MV-4-11 (cell line): Measurements from ENCODE around the gene GOLGA8K.
"Not testable (repeated sequence)": the region's sequence is repeated elsewhere in the genome, so short reads cannot be mapped to it uniquely, and the experiment has no call there.

ENCODE experiments used
- DNase-seq: peaks from one replicate; lab custom pipeline; 2025; lab: John Stamatoyannopoulos, UW

The GOLGA8K gene

DNA sequence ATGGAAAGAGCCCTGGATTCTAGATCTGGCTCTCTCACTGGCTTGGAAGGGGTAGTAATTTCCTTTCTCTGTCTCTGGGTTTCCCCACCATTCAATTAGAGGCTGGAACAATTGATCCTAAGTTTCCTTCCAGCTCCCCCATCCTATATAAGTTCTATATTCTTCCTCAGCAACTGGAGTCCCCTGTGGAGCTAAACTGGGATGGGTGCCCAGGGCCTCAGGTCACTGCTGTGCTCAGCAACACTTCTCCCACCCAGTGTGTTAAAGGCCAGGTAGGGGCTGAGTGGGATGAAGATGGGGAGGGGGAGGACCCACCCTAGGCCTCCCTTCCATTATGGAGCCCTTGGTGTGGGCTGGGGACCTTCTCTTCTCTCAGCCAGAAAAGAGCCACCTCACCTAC, 46.2 kb downstream of the GOLGA8K start:
- DNase-seq = not testable (repeated sequence)

DNA sequence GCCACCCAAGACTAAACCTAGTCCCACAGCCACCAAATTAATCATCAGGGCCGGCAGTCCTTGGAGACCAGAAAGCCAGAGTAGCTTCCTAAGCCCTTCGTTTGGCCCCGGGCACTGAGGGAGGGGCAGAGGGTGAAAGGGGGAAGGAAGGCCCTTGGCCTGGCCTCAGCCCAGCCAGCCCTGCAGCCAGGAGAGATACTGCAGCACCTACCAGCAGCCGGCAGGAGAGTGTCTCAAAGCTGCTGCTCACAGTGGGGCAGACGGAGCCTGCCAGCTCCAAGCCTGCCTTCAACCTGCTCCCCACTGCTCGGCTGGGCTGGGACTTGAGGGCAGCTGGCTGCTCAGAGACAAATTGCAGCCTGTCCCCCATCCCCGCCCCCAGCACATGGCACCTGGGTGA, 50.3 kb downstream of the GOLGA8K start:
- not testable (repeated sequence) for DNase-seq

DNA sequence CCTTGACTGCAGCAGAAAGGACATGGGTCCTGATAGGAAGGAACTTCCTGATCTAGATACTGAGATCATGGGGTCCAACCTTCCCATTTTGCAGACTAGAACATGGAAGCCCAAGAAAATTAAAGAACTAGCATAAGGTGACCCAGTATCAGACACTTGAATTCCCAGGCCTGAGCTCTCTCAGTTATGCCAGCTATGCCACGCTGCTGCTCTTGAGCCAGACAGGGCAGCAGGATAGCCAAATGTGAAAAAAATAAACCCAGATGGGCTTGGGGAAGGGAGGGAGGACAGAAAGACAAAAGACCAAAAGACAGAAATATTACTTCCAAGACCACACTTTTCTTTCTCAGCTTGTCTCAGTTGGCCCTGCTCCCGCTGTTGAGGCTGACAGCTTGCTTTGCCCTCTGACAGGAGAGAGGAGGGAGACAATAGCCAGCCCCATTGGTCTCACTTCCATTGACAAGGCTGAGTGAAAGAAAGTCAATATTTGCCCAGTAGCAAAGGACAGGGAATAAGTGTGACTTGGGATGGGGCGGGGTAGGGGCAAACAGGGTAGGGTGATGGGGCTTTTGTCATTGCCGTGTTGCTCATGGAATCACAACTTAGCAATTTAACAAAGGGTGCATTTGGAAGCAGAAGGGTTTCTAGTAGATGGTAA, 52.4 kb downstream of the GOLGA8K start:
- not testable (repeated sequence) for DNase-seq

DNA sequence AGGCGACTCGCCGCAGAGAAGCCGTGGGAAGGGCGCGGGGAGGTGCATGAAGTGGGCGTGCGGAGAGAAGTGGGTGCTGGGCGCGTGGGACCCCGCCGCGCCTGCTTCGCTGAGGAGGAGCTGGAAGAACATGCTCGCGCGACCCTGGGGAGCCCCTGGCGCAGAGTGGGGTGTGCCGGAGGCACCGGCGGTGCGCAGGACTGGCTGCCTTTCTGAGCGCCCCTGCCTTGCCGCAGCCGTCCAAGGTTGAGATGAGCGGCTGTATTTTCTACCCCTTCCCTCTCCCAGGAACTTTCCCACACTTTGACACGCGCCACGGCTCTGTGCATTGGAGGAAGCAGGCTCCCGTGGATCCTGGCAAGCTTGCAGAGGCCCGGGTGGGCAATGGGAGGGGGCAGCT, 56.1 kb downstream of the GOLGA8K start:
- not testable (repeated sequence) for DNase-seq

DNA sequence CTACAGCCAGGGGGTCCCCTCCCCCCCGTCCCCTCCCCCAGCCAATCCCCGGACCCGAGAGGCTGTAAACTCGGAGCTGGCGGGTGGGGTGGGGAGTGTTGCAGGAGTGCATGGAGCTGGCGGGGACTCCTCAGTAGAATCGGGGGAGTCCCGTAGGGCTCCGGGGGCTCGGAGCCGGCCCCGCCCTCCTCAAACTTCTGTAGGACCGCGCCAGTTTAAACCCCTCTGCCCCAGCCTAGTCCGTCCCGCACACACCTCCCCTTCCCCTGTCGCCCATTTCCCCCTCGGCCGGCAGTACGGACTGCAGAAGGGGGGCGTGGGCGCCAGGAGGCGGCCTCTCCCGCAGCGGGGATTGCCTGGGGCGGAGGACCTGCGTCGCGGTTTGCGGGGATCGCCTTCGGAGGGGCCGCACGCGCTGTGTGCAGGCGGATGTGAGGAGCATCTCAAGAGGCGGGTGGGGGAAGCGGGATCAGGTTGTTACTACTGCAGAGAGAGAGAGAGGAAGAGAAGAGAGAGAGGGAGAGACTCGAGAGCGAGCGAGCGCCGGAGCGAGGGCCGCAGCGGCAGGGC, 57.0 kb downstream of the GOLGA8K start:
- DNase-seq = not testable (repeated sequence)

DNA sequence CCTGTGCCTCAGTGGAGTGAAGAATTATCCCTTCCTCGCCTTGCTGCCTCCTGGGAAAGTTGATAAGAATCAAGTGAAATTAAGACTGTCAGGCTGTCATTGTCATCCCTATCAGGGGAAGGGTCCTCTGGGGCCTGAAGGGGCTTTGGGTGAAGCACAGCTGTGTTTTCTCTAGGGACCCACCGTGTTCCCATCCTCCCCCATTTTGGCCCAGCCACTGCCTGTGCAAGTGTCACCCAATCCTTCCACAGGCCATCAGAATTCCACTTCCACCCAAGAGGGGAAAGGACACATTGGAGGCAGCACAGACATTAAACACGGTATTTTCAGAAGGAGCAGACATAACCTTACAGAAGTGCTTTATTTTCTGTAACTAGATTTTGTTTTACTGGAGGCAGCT, 59.2 kb downstream of the GOLGA8K start:
- DNase-seq = not testable (repeated sequence)
